HL-60 (cell line): ENCODE measurements around the gene ENOX1.

Experiments
- DNase-seq, 2 experiments: peaks; one replicate each; pipeline ENCODE4 v3.0.0-alpha.2; 2010 to 2020; ENCODE audit warnings: low read depth in 1 of 2, low spot score in 1 of 2
- H3K27ac ChIP-seq: fragments of 250-450 bp; sonication (Bioruptor Pico); replicated peaks from 2 replicates; pipeline ENCODE4 v1.5.1; 2020; ENCODE audit warnings: mild to moderate bottlenecking, moderate library complexity
- H3K27me3 ChIP-seq: fragments of 250-450 bp; sonication (Bioruptor Pico); 2 replicates; pipeline ENCODE4 v1.5.1; 2021; ENCODE audit warnings: mild to moderate bottlenecking, moderate library complexity; ENCODE audit not compliant: insufficient read depth, poor library complexity, severe bottlenecking
- H3K4me3 ChIP-seq: replicated peaks from 2 replicates; pipeline ENCODE4 v1.5.1; 2011; ENCODE audit warnings: mild to moderate bottlenecking, control low read depth, low read length; ENCODE audit not compliant: insufficient read depth
- CTCF ChIP-seq: IDR thresholded peaks from one replicate; pipeline ENCODE4 v1.5.1; 2011; ENCODE audit warnings: low read length, control low read depth, inconsistent platforms; ENCODE audit not compliant: insufficient read depth
- GABPA ChIP-seq: IDR thresholded peaks from 2 replicates; pipeline ENCODE4 v1.6.1; 2012; ENCODE audit warnings: low read depth
- POLR2AphosphoS5 ChIP-seq: IDR thresholded peaks from 2 replicates; pipeline ENCODE4 v1.6.1; 2012; ENCODE audit warnings: low read depth
- REST ChIP-seq: IDR thresholded peaks from 2 replicates; pipeline ENCODE4 v1.6.1; 2012; ENCODE audit warnings: low read depth; ENCODE audit not compliant: insufficient replicate concordance
- SPI1 ChIP-seq: IDR thresholded peaks from 2 replicates; pipeline ENCODE4 v1.6.1; 2012; ENCODE audit warnings: low read depth, mild to moderate bottlenecking, borderline replicate concordance

Gene ENOX1

GRCh38 chr13:43572656-43573360 lies 214.0 kb downstream of the ENOX1 start:
- DNase-seq, result no peak
- H3K27ac ChIP-seq, result no peak overlapping the region

DNA sequence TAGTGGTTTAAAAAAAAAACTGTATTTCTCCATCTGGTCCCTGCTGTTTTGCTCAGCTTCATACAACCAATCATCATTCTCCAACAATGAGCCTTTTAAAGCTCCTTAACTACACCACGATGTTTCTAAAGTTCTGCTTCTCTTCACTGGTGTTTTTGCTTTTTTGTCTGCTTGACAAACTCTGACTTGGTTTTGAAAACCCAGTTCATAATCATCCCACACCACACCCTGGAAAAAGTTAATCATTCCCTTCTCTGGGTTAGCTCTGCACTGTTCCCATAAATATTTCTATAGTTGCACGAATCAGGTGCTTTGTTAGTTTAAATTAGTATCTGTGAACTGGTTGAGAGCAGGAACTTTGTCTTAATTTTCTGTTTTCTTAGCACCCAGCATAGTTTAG lies 217.1 kb downstream of the ENOX1 start:
- no peak overlapping the region for H3K4me3 ChIP-seq
- TF ChIP-seq POLR2AphosphoS5 (no peak), SPI1 (no peak), REST (no peak), GABPA (no peak), CTCF (no peak)
- H3K27me3 ChIP-seq, result peaks cover 5% of the 10 kb centered on the region
- H3K27ac ChIP-seq, result no peak overlapping the region
- no peak for DNase-seq

More at GRCh38 chr13:43572656-43573360, 214.0 kb downstream of the ENOX1 start:
- Histone ChIP-seq H3K4me3 (no peak overlapping the region), H3K27me3 (peaks cover 2% of the 10 kb centered on the region)
- no peak for TF ChIP-seq CTCF
- TF ChIP-seq POLR2AphosphoS5, result no peak
- TF ChIP-seq SPI1, result no peak
- TF ChIP-seq REST, result no peak
- no peak for TF ChIP-seq GABPA

- no peak for TF ChIP-seq REST
- TF ChIP-seq GABPA, result no peak
- no peak for TF ChIP-seq SPI1
- no peak for TF ChIP-seq POLR2AphosphoS5
- no peak for TF ChIP-seq CTCF
Observed at GRCh38 chr13:43567608-43568007, 219.2 kb downstream of the ENOX1 start.

More at GRCh38 chr13:43567608-43568007, 219.2 kb downstream of the ENOX1 start:
- no peak overlapping the region for H3K4me3 ChIP-seq
- no peak for DNase-seq
- H3K27ac ChIP-seq, result no peak overlapping the region
- H3K27me3 ChIP-seq, result peaks cover 5% of the 10 kb centered on the region
